VCaP (cell line): ENCODE results near the gene ARHGAP32.

ENCODE experiments used
- H3K27ac ChIP-seq: fragments of 450-650 bp; 2 replicates; pipeline ENCODE4 v1.5.1; 2017
- CTCF ChIP-seq: fragments of 450-650 bp; conservative IDR thresholded peaks from 2 replicates; pipeline ENCODE4 v1.5.1; 2017; ENCODE audit warnings: mild to moderate bottlenecking, moderate library complexity

ARHGAP32 gene

GRCh38 chr11:128965485-128965884, 226.6 kb downstream of the ARHGAP32 start:
- peak overlapping the region; percentile 18; the same call in 1 of the 2 replicates for H3K27ac ChIP-seq
- TF ChIP-seq CTCF, result no peak

GRCh38 chr11:128964463-128964930, 227.6 kb downstream of the ARHGAP32 start:
- no peak overlapping the region for H3K27ac ChIP-seq
- TF ChIP-seq CTCF, result no peak

- H3K27ac ChIP-seq, result no peak overlapping the region
- no peak for TF ChIP-seq CTCF
These were observed 228.3 kb downstream of the ARHGAP32 start for GRCh38 chr11:128963744-128964325.

GRCh38 chr11:128962896-128963295, 229.2 kb downstream of the ARHGAP32 start:
- no peak overlapping the region for H3K27ac ChIP-seq
- no peak for TF ChIP-seq CTCF

GRCh38 chr11:128961645-128962044, 230.5 kb downstream of the ARHGAP32 start:
- H3K27ac ChIP-seq, result no peak overlapping the region
- TF ChIP-seq CTCF, result no peak

GRCh38 chr11:128957202-128957482, 235.0 kb downstream of the ARHGAP32 start:
- H3K27ac ChIP-seq, result peak overlapping the region; percentile 5; the same call in 1 of the 2 replicates
- TF ChIP-seq CTCF, result no peak

GRCh38 chr11:128956401-128957201, 235.5 kb downstream of the ARHGAP32 start:
- TF ChIP-seq CTCF, result peak; percentile 86
- H3K27ac ChIP-seq, result peak overlapping the region; percentile 5; the same call in 1 of the 2 replicates
